Upper lobe of left lung (tissue), 6 donors: ENCODE measurements around the gene LCE5A. TPM values are rescaled to one million over a fixed set of nuclear protein-coding genes. Genes with fewer than 3 reads are reported as not detected.
A peak's percentile ranks its signal among the peaks of the same experiment; 100 is the strongest.
"Not testable (repeated sequence)": the region's sequence is repeated elsewhere in the genome, so short reads cannot be mapped to it uniquely, and the experiment has no call there.

Experiments used
- ATAC-seq, 2 donors: fragments of 200-7000 bp; cut with Tn5 transposase; one replicate each; pipeline ENCODE4 v1.9.1; 2022; ENCODE audit warnings: mild to moderate bottlenecking in 2 of 2, moderate library complexity in 2 of 2; ENCODE audit not compliant: low FRiP score in 2 of 2
- DNase-seq, 2 donors: peaks; one replicate each; pipeline ENCODE4 v3.0.0-alpha.2; 2019 to 2020
- H3K27ac ChIP-seq, 4 donors: fragments of 200-600 bp; sonication (generic); one replicate each; pipeline ENCODE4 v1.5.1; 2016 to 2019
- H3K27me3 ChIP-seq, 4 donors: fragments of 200-600 bp; sonication (generic); one replicate each; pipeline ENCODE4 v1.5.1; 2017 to 2019
- H3K36me3 ChIP-seq, 4 donors: fragments of 200-600 bp; sonication (generic); one replicate each; pipeline ENCODE4 v1.5.1; 2016 to 2019
- H3K4me1 ChIP-seq, 4 donors: fragments of 200-600 bp; sonication (generic); one replicate each; pipeline ENCODE4 v1.5.1; 2018 to 2019
- H3K4me3 ChIP-seq, 4 donors: fragments of 200-600 bp; sonication (generic); one replicate each; pipeline ENCODE4 v1.5.1; 2017 to 2019; ENCODE audit warnings: mild to moderate bottlenecking in 2 of 4, moderate library complexity in 1 of 4
- H3K9me3 ChIP-seq, 4 donors: fragments of 200-600 bp; sonication (generic); one replicate each; pipeline ENCODE4 v1.5.1; 2018 to 2019
- CTCF ChIP-seq, 6 experiments: fragments of 450-650 bp in 4 of 6; fragments of 200-600 bp in 2 of 6; sonication (generic) in 2 of 6; IDR thresholded peaks; one replicate each; pipeline ENCODE4 v1.5.1; 2016 to 2019; ENCODE audit warnings: antibody characterized with exemption in 6 of 6
- EP300 ChIP-seq, 4 donors: sonication (generic); formaldehyde crosslinking; IDR thresholded peaks; one replicate each; pipeline ENCODE4 v1.5.1; 2017; ENCODE audit warnings: antibody characterized with exemption in 4 of 4, control low read depth in 2 of 4
- POLR2A ChIP-seq, 4 donors: fragments of 450-650 bp; IDR thresholded peaks; one replicate each; pipeline ENCODE4 v1.5.1; 2016 to 2017; ENCODE audit warnings: antibody characterized with exemption in 4 of 4, mild to moderate bottlenecking in 2 of 4
- POLR2AphosphoS5 ChIP-seq, 2 donors: sonication (generic); formaldehyde crosslinking; IDR thresholded peaks; one replicate each; pipeline ENCODE4 v1.5.1; 2017; ENCODE audit warnings: antibody characterized with exemption in 2 of 2
- WGBS, 2 donors: methylation state at CpG; one replicate each; pipeline ENCODE4 v1.1.5; 2017 to 2018; 5-methylcytosine and 5-hydroxymethylcytosine counted together
- total RNA-seq, 6 donors: library from RNA; depleted of rRNA in 4 of 6; stranded (reverse); fragments of >200 nt in 4 of 6; gene quantifications; one replicate each; pipeline versions ENCODE4 v1.1.0 to v1.2.1, GENCODE V29; 2016 to 2021
- donor health status: DM: no; HTN: no; CAD: no; lungs with moderate emphysema.
- donor health status: DM: no; HTN: yes; CAD: no; lungs with severe emphysema.

Gene LCE5A
- total RNA-seq, 6 donors from 2014 or later, result not detected

DNA sequence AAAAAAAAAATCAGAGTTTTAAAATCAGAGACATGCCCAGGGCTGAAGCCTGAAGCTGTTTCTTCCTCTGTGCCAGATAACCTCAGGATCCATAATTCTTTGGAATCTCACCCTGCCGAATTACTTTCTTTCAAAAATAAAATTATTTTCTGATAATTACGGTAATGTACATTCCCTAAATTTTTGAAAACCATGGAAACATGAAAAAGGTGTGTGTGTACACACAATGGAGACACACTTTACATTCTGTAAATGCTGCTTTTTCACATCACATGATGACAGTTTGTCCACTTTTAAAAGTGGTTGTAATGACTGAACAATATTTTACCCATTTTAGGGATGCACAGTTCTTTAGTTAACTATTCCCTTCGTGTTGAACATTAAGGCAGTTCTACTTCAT lies 25.2 kb downstream of the LCE5A start:
- no peaks in the 10 kb centered on the region for H3K36me3 ChIP-seq
- no peaks in the 10 kb centered on the region for H3K4me1 ChIP-seq
- no peak for DNase-seq
- no peak overlapping the region for H3K27ac ChIP-seq
- H3K27me3 ChIP-seq, result no peaks in the 10 kb centered on the region
- no peak overlapping the region for H3K4me3 ChIP-seq
- 72 to 78% methylated on average over 3 of the region's 3 CpGs for WGBS, 2 donors
- ATAC-seq, result no peak
- TF ChIP-seq POLR2AphosphoS5 (IDR thresholded peaks at IDR 0.05) (no peak), EP300 (IDR thresholded peaks at IDR 0.05) (no peak), CTCF (IDR thresholded peaks at IDR 0.05) (no peak), POLR2A (IDR thresholded peaks at IDR 0.05) (no peak)
- H3K9me3 ChIP-seq, result no peaks in the 10 kb centered on the region

GRCh38 chr1:152537496-152537895 lies 26.9 kb downstream of the LCE5A start:
- no peaks in the 10 kb centered on the region for H3K9me3 ChIP-seq
- H3K4me1 ChIP-seq, result no peaks in the 10 kb centered on the region
- 51 to 53% methylated on average over 4 of the region's 4 CpGs for WGBS, 2 donors
- ATAC-seq, result peak in 1 of 2 donors; percentile 9
- no peaks in the 10 kb centered on the region for H3K27me3 ChIP-seq
- no peaks in the 10 kb centered on the region for H3K36me3 ChIP-seq
- no peak for DNase-seq
- no peak for TF ChIP-seq CTCF (IDR thresholded peaks at IDR 0.05)
- TF ChIP-seq EP300 (IDR thresholded peaks at IDR 0.05), result no peak
- H3K4me3 ChIP-seq, result no peak overlapping the region
- no peak overlapping the region for H3K27ac ChIP-seq

DNA sequence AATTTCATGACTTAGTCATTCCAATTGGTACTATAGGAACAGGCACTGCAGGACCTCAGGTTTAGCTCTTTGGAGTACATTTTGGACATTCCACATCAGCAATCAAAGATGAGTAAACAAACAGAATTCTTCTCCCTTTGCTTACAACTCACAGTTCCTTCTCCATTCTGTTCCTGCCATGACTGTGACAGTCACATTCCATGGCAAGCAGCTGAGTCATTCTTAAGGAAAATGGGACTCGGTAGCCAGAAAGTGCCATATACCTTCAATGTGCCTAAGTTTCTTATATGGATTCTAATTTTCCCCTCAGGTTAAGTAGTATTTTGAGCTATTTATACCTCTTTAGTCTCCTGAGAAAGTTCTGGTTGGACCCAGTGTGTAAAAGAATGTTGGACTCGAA lies 29.3 kb downstream of the LCE5A start:
- no peaks in the 10 kb centered on the region for H3K4me1 ChIP-seq
- no peak for TF ChIP-seq CTCF (IDR thresholded peaks at IDR 0.05)
- no peak for TF ChIP-seq POLR2AphosphoS5 (IDR thresholded peaks at IDR 0.05)
- no peak for TF ChIP-seq POLR2A (IDR thresholded peaks at IDR 0.05)
- no peak for TF ChIP-seq EP300 (IDR thresholded peaks at IDR 0.05)
- no peak overlapping the region for H3K4me3 ChIP-seq
- no peaks in the 10 kb centered on the region for H3K27me3 ChIP-seq
- ATAC-seq (no peak), DNase-seq (no peak)
- H3K36me3 ChIP-seq, result no peaks in the 10 kb centered on the region
- no peaks in the 10 kb centered on the region for H3K9me3 ChIP-seq
- H3K27ac ChIP-seq, result no peak overlapping the region
- 60 to 80% methylated on average over 2 of the region's 2 CpGs for WGBS, 2 donors

DNA sequence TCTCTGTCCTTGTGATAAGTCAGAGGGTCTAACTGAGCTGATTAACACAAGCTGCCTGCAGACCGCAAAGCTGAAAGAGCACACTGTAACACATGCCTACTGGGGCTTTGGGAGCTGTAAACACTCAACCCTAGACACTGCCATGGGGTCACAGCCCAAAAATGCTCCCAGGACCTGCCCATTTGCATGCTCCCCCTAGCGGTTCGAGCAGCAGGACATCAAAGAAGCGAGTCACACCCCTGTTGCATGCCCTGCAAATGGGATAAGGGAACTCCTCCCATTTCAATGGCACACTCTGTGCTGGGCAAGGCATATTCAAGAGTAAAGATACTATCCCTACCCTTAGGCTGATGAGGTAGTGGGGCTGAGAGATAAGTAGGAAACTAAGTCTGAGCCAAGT lies 33.2 kb downstream of the LCE5A start:
- no peak for TF ChIP-seq EP300 (IDR thresholded peaks at IDR 0.05)
- Histone ChIP-seq H3K36me3 (no peaks in the 10 kb centered on the region), H3K27ac (no peak overlapping the region), H3K9me3 (no peaks in the 10 kb centered on the region), H3K4me3 (no peak overlapping the region), H3K27me3 (no peaks in the 10 kb centered on the region), H3K4me1 (no peaks in the 10 kb centered on the region)
- 44 to 86% methylated on average over 1 to 4 of the region's 4 CpGs for whole genome bisulfite sequencing, 2 donors
- DNase-seq, result no peak
- ATAC-seq, result no peak

DNA sequence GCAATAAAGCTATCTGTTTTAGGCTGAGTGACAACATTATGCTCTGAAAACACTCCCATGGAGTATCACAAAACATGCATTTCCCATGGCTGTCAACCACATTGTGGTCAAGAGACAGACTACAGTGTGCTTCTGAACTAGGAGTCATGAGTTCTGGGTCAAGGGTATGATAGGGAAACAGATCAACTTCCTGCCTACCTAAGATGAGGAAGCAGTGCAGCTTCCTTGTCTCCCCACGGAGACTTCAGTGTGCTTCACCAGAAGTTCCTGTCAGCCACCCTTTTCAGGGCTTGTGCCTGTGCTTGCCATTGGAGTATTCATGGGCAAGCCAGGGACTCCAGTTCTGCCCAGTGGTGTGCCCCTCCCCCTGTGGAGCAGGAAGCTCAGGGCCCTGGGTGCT lies 36.1 kb downstream of the LCE5A start:
- no peak for TF ChIP-seq POLR2AphosphoS5 (IDR thresholded peaks at IDR 0.05)
- no peak for TF ChIP-seq EP300 (IDR thresholded peaks at IDR 0.05)
- TF ChIP-seq POLR2A (IDR thresholded peaks at IDR 0.05), result no peak
- TF ChIP-seq CTCF (IDR thresholded peaks at IDR 0.05), result no peak
- ATAC-seq (no peak), DNase-seq (no peak)
- 43% methylated on average over 1 of the region's 1 CpG; no CpG with 5 or more reads in 1 of the 2 donors for WGBS, 2 donors
- Histone ChIP-seq H3K27me3 (no peaks in the 10 kb centered on the region), H3K36me3 (no peaks in the 10 kb centered on the region), H3K9me3 (no peaks in the 10 kb centered on the region), H3K4me1 (no peaks in the 10 kb centered on the region), H3K27ac (no peak overlapping the region), H3K4me3 (no peak overlapping the region)

DNA sequence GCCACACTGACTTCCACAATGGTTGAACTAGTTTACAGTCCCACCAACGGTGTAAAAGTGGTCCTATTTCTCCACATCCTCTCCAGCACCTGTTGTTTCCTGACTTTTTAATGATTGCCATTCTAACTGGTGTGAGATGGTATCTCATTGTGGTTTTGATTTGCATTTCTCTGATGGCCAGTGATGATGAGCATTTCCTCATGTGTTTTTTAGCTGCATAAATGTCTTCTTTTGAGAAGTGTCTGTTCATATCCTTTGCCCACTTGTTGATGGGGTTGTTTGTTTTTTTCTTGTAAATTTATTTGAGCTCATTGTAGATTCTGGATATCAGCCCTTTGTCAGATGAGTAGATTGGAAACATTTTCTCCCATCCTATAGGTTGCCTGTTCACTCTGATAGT lies 37.8 kb downstream of the LCE5A start:
- no CpG with 5 or more reads among the region's 1 CpG for WGBS, 2 donors

More for the DNA sequence above, 37.8 kb downstream of the LCE5A start:
- H3K36me3 ChIP-seq, H3K27me3 ChIP-seq, H3K9me3 ChIP-seq, H3K4me3 ChIP-seq, H3K27ac ChIP-seq, H3K4me1 ChIP-seq, ATAC-seq, DNase-seq: not testable (repeated sequence)

Other genes starting within 250 kb of the LCE5A start
- not detected for gene FLG, start 185.6 kb upstream of the LCE5A start, total RNA-seq
- not detected for gene FLG2, start 150.8 kb upstream of the LCE5A start, total RNA-seq
- not detected for gene CRNN, start 96.5 kb upstream of the LCE5A start, total RNA-seq
- not detected for gene CRCT1, start 3.7 kb downstream of the LCE5A start, total RNA-seq
- gene LCE3E, start 56.0 kb downstream of the LCE5A start, total RNA-seq, result not detected
- gene LCE3D, start 69.7 kb downstream of the LCE5A start, total RNA-seq, result not detected
- gene LCE3C, start 89.4 kb downstream of the LCE5A start, total RNA-seq, result not detected
- gene LCE3B, start 103.0 kb downstream of the LCE5A start, total RNA-seq, result not detected
- gene LCE3A, start 112.3 kb downstream of the LCE5A start, total RNA-seq, result not detected
- not detected for gene LCE2D, start 152.6 kb downstream of the LCE5A start, total RNA-seq
- gene LCE2C, start 164.5 kb downstream of the LCE5A start, total RNA-seq, result not detected
- gene LCE2B, start 175.3 kb downstream of the LCE5A start, total RNA-seq, result not detected
- not detected for gene LCE2A, start 187.5 kb downstream of the LCE5A start, total RNA-seq
- not detected for gene LCE4A, start 197.4 kb downstream of the LCE5A start, total RNA-seq
- not detected for gene KPRP, start 247.2 kb downstream of the LCE5A start, total RNA-seq